Bronchial epithelial cell (primary cell): Measurements from ENCODE around the gene SENP2. TPM values are rescaled to one million over a fixed set of nuclear protein-coding genes. Genes with fewer than 3 reads are reported as not detected.

Experiments used
- DNase-seq: peaks from one replicate; pipeline ENCODE4 v3.0.0-alpha.2; 2010; ENCODE audit warnings: low read depth
- FAIRE-seq: peaks from 2 replicates; lab custom pipeline; 2011; peaks lifted over from hg19 to GRCh38; lab: Jason Lieb, UNC
- H3K27me3 ChIP-seq: 2 replicates; pipeline ENCODE4 v1.5.1; 2011; ENCODE audit warnings: low read length; ENCODE audit not compliant: control insufficient read depth, insufficient read depth
- H3K36me3 ChIP-seq: 2 replicates; pipeline ENCODE4 v1.5.1; 2011; ENCODE audit warnings: low read length; ENCODE audit not compliant: control insufficient read depth, insufficient read depth
- H3K4me3 ChIP-seq: 2 replicates; pipeline ENCODE4 v1.5.1; 2011; ENCODE audit warnings: mild to moderate bottlenecking, low read depth, low read length, control low read depth
- CTCF ChIP-seq: IDR thresholded peaks from 2 replicates; pipeline ENCODE4 v1.5.1; 2011; ENCODE audit warnings: mild to moderate bottlenecking, moderate library complexity, low read length, control low read depth, inconsistent platforms; ENCODE audit not compliant: insufficient read depth, severe bottlenecking
- total RNA-seq: library from RNA; depleted of rRNA; stranded (reverse); fragments of >200 nt; gene quantifications from 2 replicates; pipeline ENCODE4 v1.2.1, GENCODE V29; 2014

SENP2 gene
- total RNA-seq, 1 donor from 2014 or later: 30.5 TPM

- Histone ChIP-seq H3K4me3 (peak overlapping the region; percentile 98), H3K27me3 (no peaks in the 10 kb centered on the region), H3K36me3 (no peaks in the 10 kb centered on the region)
- TF ChIP-seq CTCF: no peak
- DNase-seq (no peak), FAIRE-seq (no peak)
Observed at GRCh38 chr3:185586686-185587039, 568 bp downstream of the SENP2 start.

GRCh38 chr3:185594073-185594472 is 8.0 kb downstream of the SENP2 start:
- FAIRE-seq (no peak), DNase-seq (no peak)
- Histone ChIP-seq H3K36me3 (peaks cover 2% of the 10 kb centered on the region), H3K27me3 (no peaks in the 10 kb centered on the region), H3K4me3 (no peak overlapping the region)
- TF ChIP-seq CTCF: no peak

DNA sequence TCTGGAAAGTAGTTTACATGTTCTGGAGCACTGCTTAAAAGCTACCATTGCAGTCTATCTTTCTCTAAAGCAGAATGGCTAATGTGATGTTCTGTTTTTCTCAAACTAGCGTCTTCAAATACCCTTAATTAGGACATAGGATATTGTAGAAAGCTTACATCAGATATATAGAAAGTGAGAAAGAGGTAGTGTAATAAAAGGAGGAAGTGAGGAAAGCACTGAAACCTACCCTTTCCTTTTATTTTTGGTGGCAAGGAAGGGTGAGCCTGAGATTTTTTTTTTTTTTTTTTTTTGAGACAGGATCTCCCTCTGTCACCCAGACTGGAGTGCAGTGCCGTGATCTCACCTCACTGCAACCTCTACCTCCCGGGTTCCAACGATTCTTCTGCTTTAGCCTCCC is 9.4 kb downstream of the SENP2 start:
- DNase-seq: no peak
- Histone ChIP-seq H3K4me3 (no peak overlapping the region), H3K36me3 (peaks cover 2% of the 10 kb centered on the region), H3K27me3 (no peaks in the 10 kb centered on the region)
- no peak for FAIRE-seq
- TF ChIP-seq CTCF: no peak

DNA sequence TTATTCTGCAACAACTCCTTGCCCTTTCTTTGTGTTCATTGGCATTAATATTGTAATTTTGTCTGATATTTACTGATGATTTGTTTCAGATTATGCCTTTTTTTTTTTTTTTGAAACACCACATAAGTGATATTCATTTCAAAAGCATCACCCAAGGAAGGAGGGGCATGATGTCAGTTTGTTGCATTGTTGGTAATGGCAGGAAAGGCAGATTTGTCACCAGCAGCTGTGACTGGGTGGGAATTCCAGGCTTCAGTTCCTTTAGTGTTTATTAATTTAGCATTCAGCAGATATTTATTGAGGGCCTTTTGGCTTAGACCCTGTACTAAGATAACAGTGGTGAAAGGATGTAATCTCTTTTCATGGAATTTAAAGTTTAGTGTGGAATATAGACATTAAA is 19.5 kb downstream of the SENP2 start:
- no peak for FAIRE-seq
- peaks cover 2% of the 10 kb centered on the region for H3K36me3 ChIP-seq
- TF ChIP-seq CTCF: no peak
- H3K27me3 ChIP-seq: no peaks in the 10 kb centered on the region
- H3K4me3 ChIP-seq: no peak overlapping the region
- DNase-seq: no peak

- H3K36me3 ChIP-seq: peaks cover 2% of the 10 kb centered on the region
- DNase-seq (no peak), FAIRE-seq (no peak)
- H3K27me3 ChIP-seq: no peaks in the 10 kb centered on the region
- H3K4me3 ChIP-seq: no peak overlapping the region
- TF ChIP-seq CTCF: no peak
Observed at GRCh38 chr3:185606196-185606595, 20.1 kb downstream of the SENP2 start.

DNA sequence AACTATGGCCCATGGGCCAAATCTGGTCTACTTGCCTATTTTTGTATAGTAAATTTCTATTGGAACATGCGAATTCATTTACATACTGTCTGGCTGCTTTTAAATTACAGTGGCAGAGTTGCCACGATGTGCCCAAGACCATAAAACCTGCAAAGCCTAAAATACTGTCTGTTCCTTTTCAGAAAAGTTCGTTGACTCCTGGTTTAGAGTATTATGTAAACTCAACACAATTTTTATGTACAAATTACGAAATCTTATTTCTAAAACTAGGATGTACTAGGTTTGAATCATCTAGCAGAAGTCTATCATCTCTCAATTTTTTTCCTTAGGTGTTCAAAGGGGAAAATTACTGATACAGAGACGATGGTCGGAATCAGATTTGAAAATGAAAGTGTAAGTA is 26.9 kb downstream of the SENP2 start:
- no peak for DNase-seq
- H3K36me3 ChIP-seq: peaks cover 1% of the 10 kb centered on the region
- no peak overlapping the region for H3K4me3 ChIP-seq
- TF ChIP-seq CTCF: no peak
- FAIRE-seq: no peak
- H3K27me3 ChIP-seq: no peaks in the 10 kb centered on the region
